Breast epithelium (tissue), 3 donors: ENCODE measurements around the gene SPTLC2.
A peak's percentile ranks its signal among the peaks of the same experiment; 100 is the strongest.

Experiments used
- CTCF ChIP-seq, 3 donors: fragments of 450-650 bp; IDR thresholded peaks; one replicate each; pipeline ENCODE4 v1.5.1; 2016 to 2017; ENCODE audit warnings: antibody characterized with exemption in 3 of 3, mild to moderate bottlenecking in 3 of 3, moderate library complexity in 3 of 3
- POLR2A ChIP-seq: fragments of 450-650 bp; IDR thresholded peaks from one replicate; pipeline ENCODE4 v1.6.1; 2016; ENCODE audit warnings: antibody characterized with exemption, mild to moderate bottlenecking, moderate library complexity
- POLR2AphosphoS5 ChIP-seq, 3 donors: sonication (generic); formaldehyde crosslinking; IDR thresholded peaks; one replicate each; pipeline ENCODE4 v1.6.1; 2017; ENCODE audit warnings: antibody characterized with exemption in 3 of 3

GRCh38 chr14:77616454-77617229 lies at the start of gene SPTLC2:
- no peak for TF ChIP-seq CTCF (IDR thresholded peaks at IDR 0.05)
- peak; percentile 27 for TF ChIP-seq POLR2A
- peak; percentile 76 to 78 (median 76) for TF ChIP-seq POLR2AphosphoS5 (IDR thresholded peaks at IDR 0.05)
